Measurements from ENCODE around the gene CPT1A.

CPT1A gene

GRCh38 chr11:68855205-68855981, 13.7 kb upstream of the CPT1A start:
- H3K27ac ChIP-seq (ENCODE audit: low read depth, low read length), result peak overlapping the region; percentile 30
- peak overlapping the region; percentile 61 to 76 (median 67) for H3K4me3 ChIP-seq (ENCODE audit: low read depth in 1 of 5, low read length in 5 of 5)
- peaks cover 0 to 26% (median 15%) of the 10 kb centered on the region in 5 donors for H3K4me1 ChIP-seq (ENCODE audit: control insufficient read depth in 5 of 5, insufficient read depth in 5 of 5, low read length in 5 of 5)
- peaks cover 0 to 3% (median 0%) of the 10 kb centered on the region in 5 donors for H3K9me3 ChIP-seq (ENCODE audit: control insufficient read depth in 5 of 5, low read length in 5 of 5)
- no peaks in the 10 kb centered on the region for H3K36me3 ChIP-seq (ENCODE audit: control insufficient read depth in 5 of 5, insufficient read depth in 5 of 5, low read length in 5 of 5)
- H3K27me3 ChIP-seq (ENCODE audit: control insufficient read depth in 5 of 5, insufficient read depth in 4 of 5, low read length in 5 of 5), result peaks cover 0 to 15% (median 12%) of the 10 kb centered on the region in 5 donors
- H3K9ac ChIP-seq (ENCODE audit: low read length in 5 of 5), result peak overlapping the region in 3 of 5 donors; percentile 43 to 59 (median 58)

- H3K27ac ChIP-seq (ENCODE audit: low read depth, low read length), result no peak overlapping the region
- H3K4me3 ChIP-seq (ENCODE audit: low read depth in 1 of 5, low read length in 5 of 5), result peak overlapping the region in 2 of 5 donors; percentile 67 to 76
- no peaks in the 10 kb centered on the region for H3K36me3 ChIP-seq (ENCODE audit: control insufficient read depth in 5 of 5, insufficient read depth in 5 of 5, low read length in 5 of 5)
- peaks cover 0 to 26% (median 15%) of the 10 kb centered on the region in 5 donors for H3K4me1 ChIP-seq (ENCODE audit: control insufficient read depth in 5 of 5, insufficient read depth in 5 of 5, low read length in 5 of 5)
- H3K27me3 ChIP-seq (ENCODE audit: control insufficient read depth in 5 of 5, insufficient read depth in 4 of 5, low read length in 5 of 5), result peaks cover 0 to 15% (median 12%) of the 10 kb centered on the region in 5 donors
- H3K9ac ChIP-seq (ENCODE audit: low read length in 5 of 5), result no peak overlapping the region
- peaks cover 0 to 3% (median 0%) of the 10 kb centered on the region in 5 donors for H3K9me3 ChIP-seq (ENCODE audit: control insufficient read depth in 5 of 5, low read length in 5 of 5)
These were observed 12.7 kb upstream of the CPT1A start for GRCh38 chr11:68854273-68854958.

- H3K9ac ChIP-seq (ENCODE audit: low read length in 5 of 5), result no peak overlapping the region
- H3K9me3 ChIP-seq (ENCODE audit: control insufficient read depth in 5 of 5, low read length in 5 of 5), result peaks cover 0 to 3% (median 0%) of the 10 kb centered on the region in 5 donors
- no peak overlapping the region for H3K4me3 ChIP-seq (ENCODE audit: low read depth in 1 of 5, low read length in 5 of 5)
- no peaks in the 10 kb centered on the region for H3K36me3 ChIP-seq (ENCODE audit: control insufficient read depth in 5 of 5, insufficient read depth in 5 of 5, low read length in 5 of 5)
- H3K27me3 ChIP-seq (ENCODE audit: control insufficient read depth in 5 of 5, insufficient read depth in 4 of 5, low read length in 5 of 5), result peaks cover 0 to 17% (median 12%) of the 10 kb centered on the region in 5 donors
- no peak overlapping the region for H3K27ac ChIP-seq (ENCODE audit: low read depth, low read length)
- peaks cover 0 to 26% (median 22%) of the 10 kb centered on the region in 5 donors for H3K4me1 ChIP-seq (ENCODE audit: control insufficient read depth in 5 of 5, insufficient read depth in 5 of 5, low read length in 5 of 5)
These were observed 10.9 kb upstream of the CPT1A start for GRCh38 chr11:68852628-68853027.

- H3K4me1 ChIP-seq (ENCODE audit: control insufficient read depth in 5 of 5, insufficient read depth in 5 of 5, low read length in 5 of 5), result peaks cover 0 to 26% (median 18%) of the 10 kb centered on the region in 5 donors
- no peak overlapping the region for H3K9ac ChIP-seq (ENCODE audit: low read length in 5 of 5)
- peaks cover 0 to 14% (median 11%) of the 10 kb centered on the region in 5 donors for H3K27me3 ChIP-seq (ENCODE audit: control insufficient read depth in 5 of 5, insufficient read depth in 4 of 5, low read length in 5 of 5)
- no peak overlapping the region for H3K4me3 ChIP-seq (ENCODE audit: low read depth in 1 of 5, low read length in 5 of 5)
- peaks cover 0 to 3% (median 0%) of the 10 kb centered on the region in 5 donors for H3K9me3 ChIP-seq (ENCODE audit: control insufficient read depth in 5 of 5, low read length in 5 of 5)
- no peak overlapping the region for H3K27ac ChIP-seq (ENCODE audit: low read depth, low read length)
- H3K36me3 ChIP-seq (ENCODE audit: control insufficient read depth in 5 of 5, insufficient read depth in 5 of 5, low read length in 5 of 5), result no peaks in the 10 kb centered on the region
These were observed 6.7 kb upstream of the CPT1A start for GRCh38 chr11:68848429-68848828.

GRCh38 chr11:68847395-68847794, 5.7 kb upstream of the CPT1A start:
- Histone ChIP-seq H3K9ac (ENCODE audit: low read length in 5 of 5) (no peak overlapping the region), H3K4me1 (ENCODE audit: control insufficient read depth in 5 of 5, insufficient read depth in 5 of 5, low read length in 5 of 5) (peaks cover 0 to 35% (median 28%) of the 10 kb centered on the region in 5 donors), H3K36me3 (ENCODE audit: control insufficient read depth in 5 of 5, insufficient read depth in 5 of 5, low read length in 5 of 5) (no peaks in the 10 kb centered on the region), H3K9me3 (ENCODE audit: control insufficient read depth in 5 of 5, low read length in 5 of 5) (no peaks in the 10 kb centered on the region), H3K4me3 (ENCODE audit: low read depth in 1 of 5, low read length in 5 of 5) (no peak overlapping the region), H3K27ac (ENCODE audit: low read depth, low read length) (no peak overlapping the region), H3K27me3 (ENCODE audit: control insufficient read depth in 5 of 5, insufficient read depth in 4 of 5, low read length in 5 of 5) (peaks cover 0 to 19% (median 15%) of the 10 kb centered on the region in 5 donors)

- H3K9ac ChIP-seq (ENCODE audit: low read length in 5 of 5), result no peak overlapping the region
- no peak overlapping the region for H3K27ac ChIP-seq (ENCODE audit: low read depth, low read length)
- H3K4me3 ChIP-seq (ENCODE audit: low read depth in 1 of 5, low read length in 5 of 5), result no peak overlapping the region
- H3K4me1 ChIP-seq (ENCODE audit: control insufficient read depth in 5 of 5, insufficient read depth in 5 of 5, low read length in 5 of 5), result peaks cover 0 to 50% (median 41%) of the 10 kb centered on the region in 5 donors
- H3K27me3 ChIP-seq (ENCODE audit: control insufficient read depth in 5 of 5, insufficient read depth in 4 of 5, low read length in 5 of 5), result peaks cover 0 to 20% (median 18%) of the 10 kb centered on the region in 5 donors
- H3K36me3 ChIP-seq (ENCODE audit: control insufficient read depth in 5 of 5, insufficient read depth in 5 of 5, low read length in 5 of 5), result no peaks in the 10 kb centered on the region
- no peaks in the 10 kb centered on the region for H3K9me3 ChIP-seq (ENCODE audit: control insufficient read depth in 5 of 5, low read length in 5 of 5)
These were observed 3.8 kb upstream of the CPT1A start for GRCh38 chr11:68845351-68846002.

GRCh38 chr11:68844801-68845200, 3.1 kb upstream of the CPT1A start:
- H3K9ac ChIP-seq (ENCODE audit: low read length in 5 of 5), result no peak overlapping the region
- H3K36me3 ChIP-seq (ENCODE audit: control insufficient read depth in 5 of 5, insufficient read depth in 5 of 5, low read length in 5 of 5), result no peaks in the 10 kb centered on the region
- H3K4me1 ChIP-seq (ENCODE audit: control insufficient read depth in 5 of 5, insufficient read depth in 5 of 5, low read length in 5 of 5), result peaks cover 0 to 57% (median 48%) of the 10 kb centered on the region in 5 donors
- no peak overlapping the region for H3K4me3 ChIP-seq (ENCODE audit: low read depth in 1 of 5, low read length in 5 of 5)
- H3K9me3 ChIP-seq (ENCODE audit: control insufficient read depth in 5 of 5, low read length in 5 of 5), result no peaks in the 10 kb centered on the region
- H3K27ac ChIP-seq (ENCODE audit: low read depth, low read length), result no peak overlapping the region
- peaks cover 0 to 19% (median 18%) of the 10 kb centered on the region in 5 donors for H3K27me3 ChIP-seq (ENCODE audit: control insufficient read depth in 5 of 5, insufficient read depth in 4 of 5, low read length in 5 of 5)

GRCh38 chr11:68844376-68844775, 2.7 kb upstream of the CPT1A start:
- no peaks in the 10 kb centered on the region for H3K9me3 ChIP-seq (ENCODE audit: control insufficient read depth in 5 of 5, low read length in 5 of 5)
- H3K9ac ChIP-seq (ENCODE audit: low read length in 5 of 5), result no peak overlapping the region
- H3K4me3 ChIP-seq (ENCODE audit: low read depth in 1 of 5, low read length in 5 of 5), result peak overlapping the region in 2 of 5 donors; percentile 71 to 76
- no peak overlapping the region for H3K27ac ChIP-seq (ENCODE audit: low read depth, low read length)
- H3K36me3 ChIP-seq (ENCODE audit: control insufficient read depth in 5 of 5, insufficient read depth in 5 of 5, low read length in 5 of 5), result no peaks in the 10 kb centered on the region
- H3K4me1 ChIP-seq (ENCODE audit: control insufficient read depth in 5 of 5, insufficient read depth in 5 of 5, low read length in 5 of 5), result peaks cover 0 to 61% (median 52%) of the 10 kb centered on the region in 5 donors
- peaks cover 0 to 19% (median 18%) of the 10 kb centered on the region in 5 donors for H3K27me3 ChIP-seq (ENCODE audit: control insufficient read depth in 5 of 5, insufficient read depth in 4 of 5, low read length in 5 of 5)

GRCh38 chr11:68843703-68844312, 2.1 kb upstream of the CPT1A start:
- Histone ChIP-seq H3K9ac (ENCODE audit: low read length in 5 of 5) (no peak overlapping the region), H3K4me3 (ENCODE audit: low read depth in 1 of 5, low read length in 5 of 5) (peak overlapping the region in 4 of 5 donors; percentile 62 to 76 (median 72))

More at GRCh38 chr11:68843703-68844312, 2.1 kb upstream of the CPT1A start:
- no peak overlapping the region for H3K27ac ChIP-seq (ENCODE audit: low read depth, low read length)
- H3K36me3 ChIP-seq (ENCODE audit: control insufficient read depth in 5 of 5, insufficient read depth in 5 of 5, low read length in 5 of 5), result no peaks in the 10 kb centered on the region
- H3K27me3 ChIP-seq (ENCODE audit: control insufficient read depth in 5 of 5, insufficient read depth in 4 of 5, low read length in 5 of 5), result peaks cover 0 to 19% (median 18%) of the 10 kb centered on the region in 5 donors
- no peaks in the 10 kb centered on the region for H3K9me3 ChIP-seq (ENCODE audit: control insufficient read depth in 5 of 5, low read length in 5 of 5)
- H3K4me1 ChIP-seq (ENCODE audit: control insufficient read depth in 5 of 5, insufficient read depth in 5 of 5, low read length in 5 of 5), result peaks cover 0 to 64% (median 56%) of the 10 kb centered on the region in 5 donors

Data from subcutaneous abdominal adipose tissue (tissue), 5 donors.